ENCODE results near the gene LAPTM5. TPM values are rescaled to one million over a fixed set of nuclear protein-coding genes. Genes with fewer than 3 reads are reported as not detected.

The LAPTM5 gene
- total and polyA plus RNA-seq, 2 of the 13 experiments (the other 11 are each of a cell fraction or from before 2014, with no cell fraction given), result 0.41 to 0.86 TPM

- TF ChIP-seq, protein P1, sequence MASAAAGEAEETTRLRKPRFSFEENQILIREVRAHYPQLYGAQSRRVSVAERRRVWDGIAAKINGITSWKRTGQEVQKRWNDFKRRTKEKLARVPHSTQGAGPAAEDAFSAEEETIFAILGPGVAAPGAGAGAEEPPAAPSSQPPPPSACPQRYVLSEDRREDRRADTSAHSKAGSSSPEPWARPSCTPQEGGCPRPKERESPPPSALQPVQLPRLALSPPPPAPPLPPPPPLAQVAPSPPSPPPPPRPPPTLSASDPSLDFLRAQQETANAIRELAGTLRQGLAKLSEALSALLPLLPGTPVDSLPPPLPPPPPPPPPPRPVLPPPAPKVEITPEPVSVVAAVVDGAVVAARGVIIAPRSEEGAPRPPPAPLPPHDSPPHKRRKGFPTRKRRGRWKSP (CRISPR knock-in tag; IDR thresholded peaks at IDR 0.05), result no peak
- TF ChIP-seq ZNF556 (CRISPR knock-in tag; IDR thresholded peaks at IDR 0.05; ENCODE audit: borderline replicate concordance) (no peak), HNF4G (IDR thresholded peaks at IDR 0.05; ENCODE audit: borderline replicate concordance, low read depth, low read length) (0 out of 2 replicates have a peak, but pooled peaks have one; percentile 17), HNF4G (CRISPR knock-in tag; IDR thresholded peaks at IDR 0.05; ENCODE audit: borderline replicate concordance, low read depth) (no peak), CHD4 (IDR thresholded peaks at IDR 0.05; ENCODE audit: borderline replicate concordance, low read length) (no peak), PAX8 (CRISPR knock-in tag; IDR thresholded peaks at IDR 0.05; ENCODE audit: borderline replicate concordance) (no peak), SMAD3 (CRISPR knock-in tag; IDR thresholded peaks at IDR 0.05) (peak; percentile 28; the same call in 1 of the 2 replicates), ZSCAN9 (CRISPR knock-in tag; IDR thresholded peaks at IDR 0.05; ENCODE audit: borderline replicate concordance) (no peak), NFKB2 (CRISPR knock-in tag; IDR thresholded peaks at IDR 0.05; ENCODE audit: borderline replicate concordance) (peak; percentile 59; the same call in 1 of the 2 replicates), ZZZ3 (CRISPR knock-in tag; IDR thresholded peaks at IDR 0.05; ENCODE audit: borderline replicate concordance) (no peak), NFYC (CRISPR knock-in tag; IDR thresholded peaks at IDR 0.05) (no peak), AFF4 (CRISPR knock-in tag; IDR thresholded peaks at IDR 0.05) (no peak), REXO4 (CRISPR knock-in tag; IDR thresholded peaks at IDR 0.05; ENCODE audit: borderline replicate concordance) (no peak), NR2C2 (CRISPR knock-in tag; IDR thresholded peaks at IDR 0.05; ENCODE audit: borderline replicate concordance) (no peak), SMC3 (IDR thresholded peaks at IDR 0.05; ENCODE audit: low read length) (peak; percentile 53; the same call in 1 of the 2 replicates)
- TF ChIP-seq, protein P2, sequence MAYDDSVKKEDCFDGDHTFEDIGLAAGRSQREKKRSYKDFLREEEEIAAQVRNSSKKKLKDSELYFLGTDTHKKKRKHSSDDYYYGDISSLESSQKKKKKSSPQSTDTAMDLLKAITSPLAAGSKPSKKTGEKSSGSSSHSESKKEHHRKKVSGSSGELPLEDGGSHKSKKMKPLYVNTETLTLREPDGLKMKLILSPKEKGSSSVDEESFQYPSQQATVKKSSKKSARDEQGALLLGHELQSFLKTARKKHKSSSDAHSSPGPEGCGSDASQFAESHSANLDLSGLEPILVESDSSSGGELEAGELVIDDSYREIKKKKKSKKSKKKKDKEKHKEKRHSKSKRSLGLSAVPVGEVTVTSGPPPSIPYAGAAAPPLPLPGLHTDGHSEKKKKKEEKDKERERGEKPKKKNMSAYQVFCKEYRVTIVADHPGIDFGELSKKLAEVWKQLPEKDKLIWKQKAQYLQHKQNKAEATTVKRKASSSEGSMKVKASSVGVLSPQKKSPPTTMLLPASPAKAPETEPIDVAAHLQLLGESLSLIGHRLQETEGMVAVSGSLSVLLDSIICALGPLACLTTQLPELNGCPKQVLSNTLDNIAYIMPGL (CRISPR knock-in tag; IDR thresholded peaks at IDR 0.05; ENCODE audit: borderline replicate concordance in 1 of 2, low read depth in 1 of 2), result peak in 1 of 2 experiments; percentile 59; a peak in 1 of 4 replicates
- TF ChIP-seq, protein P3, sequence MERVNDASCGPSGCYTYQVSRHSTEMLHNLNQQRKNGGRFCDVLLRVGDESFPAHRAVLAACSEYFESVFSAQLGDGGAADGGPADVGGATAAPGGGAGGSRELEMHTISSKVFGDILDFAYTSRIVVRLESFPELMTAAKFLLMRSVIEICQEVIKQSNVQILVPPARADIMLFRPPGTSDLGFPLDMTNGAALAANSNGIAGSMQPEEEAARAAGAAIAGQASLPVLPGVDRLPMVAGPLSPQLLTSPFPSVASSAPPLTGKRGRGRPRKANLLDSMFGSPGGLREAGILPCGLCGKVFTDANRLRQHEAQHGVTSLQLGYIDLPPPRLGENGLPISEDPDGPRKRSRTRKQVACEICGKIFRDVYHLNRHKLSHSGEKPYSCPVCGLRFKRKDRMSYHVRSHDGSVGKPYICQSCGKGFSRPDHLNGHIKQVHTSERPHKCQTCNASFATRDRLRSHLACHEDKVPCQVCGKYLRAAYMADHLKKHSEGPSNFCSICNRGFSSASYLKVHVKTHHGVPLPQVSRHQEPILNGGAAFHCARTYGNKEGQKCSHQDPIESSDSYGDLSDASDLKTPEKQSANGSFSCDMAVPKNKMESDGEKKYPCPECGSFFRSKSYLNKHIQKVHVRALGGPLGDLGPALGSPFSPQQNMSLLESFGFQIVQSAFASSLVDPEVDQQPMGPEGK (CRISPR knock-in tag; IDR thresholded peaks at IDR 0.05), result peak; percentile 55
- TF ChIP-seq, protein P4, sequence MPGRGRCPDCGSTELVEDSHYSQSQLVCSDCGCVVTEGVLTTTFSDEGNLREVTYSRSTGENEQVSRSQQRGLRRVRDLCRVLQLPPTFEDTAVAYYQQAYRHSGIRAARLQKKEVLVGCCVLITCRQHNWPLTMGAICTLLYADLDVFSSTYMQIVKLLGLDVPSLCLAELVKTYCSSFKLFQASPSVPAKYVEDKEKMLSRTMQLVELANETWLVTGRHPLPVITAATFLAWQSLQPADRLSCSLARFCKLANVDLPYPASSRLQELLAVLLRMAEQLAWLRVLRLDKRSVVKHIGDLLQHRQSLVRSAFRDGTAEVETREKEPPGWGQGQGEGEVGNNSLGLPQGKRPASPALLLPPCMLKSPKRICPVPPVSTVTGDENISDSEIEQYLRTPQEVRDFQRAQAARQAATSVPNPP (CRISPR knock-in tag; IDR thresholded peaks at IDR 0.05), result no peak
Observed at GRCh38 chr1:30779294-30780071, 21.9 kb upstream of the LAPTM5 start (continued).

Data from HepG2 (cell line).